HG03135 (cell line): Measurements from ENCODE around the gene TDRD7.

Source experiments
- ATAC-seq: cut with Tn5 transposase; IDR thresholded peaks from one replicate; pipeline ENCODE4 v1.9.1; 2021; ENCODE audit warnings: mild to moderate bottlenecking, moderate library complexity; ENCODE audit not compliant: unreplicated experiment

The TDRD7 gene

DNA sequence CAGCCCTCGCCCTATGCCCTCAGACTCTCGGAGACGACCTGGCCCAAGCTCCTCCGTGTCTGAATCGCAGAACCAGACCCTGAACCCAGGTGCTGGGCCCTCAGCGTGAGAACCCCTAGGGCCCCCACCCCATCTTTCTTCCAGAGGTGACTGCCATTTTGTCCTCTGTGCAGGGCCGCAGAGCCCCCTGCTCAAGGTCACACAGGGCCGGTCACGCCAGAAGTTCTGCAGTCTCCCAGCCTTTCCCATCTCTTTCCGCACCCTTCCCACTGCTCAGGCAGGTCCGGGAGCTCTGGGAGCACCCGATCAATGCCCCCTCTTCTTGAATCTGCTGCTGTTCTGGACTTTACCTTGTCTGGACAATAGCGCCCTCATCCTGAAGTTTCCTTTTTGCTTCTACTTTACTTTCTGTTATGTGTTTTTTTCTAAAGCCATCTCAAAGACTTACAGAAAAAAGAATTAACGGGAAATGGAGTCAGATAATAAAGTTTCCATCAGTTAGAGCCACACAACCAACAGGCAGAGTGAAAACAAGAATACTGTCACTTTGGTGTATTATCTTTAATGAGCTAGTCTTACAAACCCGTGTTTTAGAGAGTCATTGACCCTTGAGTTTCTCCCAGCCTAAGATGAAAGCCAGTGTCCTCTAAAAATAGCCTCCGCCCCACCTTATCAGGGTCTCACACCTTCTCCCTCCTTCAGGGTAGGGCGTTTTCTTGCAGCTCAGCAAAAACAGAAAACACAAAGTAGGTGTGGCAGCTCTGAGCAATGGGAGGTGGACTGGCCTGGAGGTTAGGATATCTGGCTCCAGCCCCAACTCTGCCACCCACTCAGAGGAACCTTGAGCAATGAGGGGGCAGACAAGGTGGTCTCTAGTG lies 91.3 kb downstream of the TDRD7 start:
- no peak for ATAC-seq

- no peak for ATAC-seq
Measured at GRCh38 chr9:97503862-97504210, 91.9 kb downstream of the TDRD7 start.

DNA sequence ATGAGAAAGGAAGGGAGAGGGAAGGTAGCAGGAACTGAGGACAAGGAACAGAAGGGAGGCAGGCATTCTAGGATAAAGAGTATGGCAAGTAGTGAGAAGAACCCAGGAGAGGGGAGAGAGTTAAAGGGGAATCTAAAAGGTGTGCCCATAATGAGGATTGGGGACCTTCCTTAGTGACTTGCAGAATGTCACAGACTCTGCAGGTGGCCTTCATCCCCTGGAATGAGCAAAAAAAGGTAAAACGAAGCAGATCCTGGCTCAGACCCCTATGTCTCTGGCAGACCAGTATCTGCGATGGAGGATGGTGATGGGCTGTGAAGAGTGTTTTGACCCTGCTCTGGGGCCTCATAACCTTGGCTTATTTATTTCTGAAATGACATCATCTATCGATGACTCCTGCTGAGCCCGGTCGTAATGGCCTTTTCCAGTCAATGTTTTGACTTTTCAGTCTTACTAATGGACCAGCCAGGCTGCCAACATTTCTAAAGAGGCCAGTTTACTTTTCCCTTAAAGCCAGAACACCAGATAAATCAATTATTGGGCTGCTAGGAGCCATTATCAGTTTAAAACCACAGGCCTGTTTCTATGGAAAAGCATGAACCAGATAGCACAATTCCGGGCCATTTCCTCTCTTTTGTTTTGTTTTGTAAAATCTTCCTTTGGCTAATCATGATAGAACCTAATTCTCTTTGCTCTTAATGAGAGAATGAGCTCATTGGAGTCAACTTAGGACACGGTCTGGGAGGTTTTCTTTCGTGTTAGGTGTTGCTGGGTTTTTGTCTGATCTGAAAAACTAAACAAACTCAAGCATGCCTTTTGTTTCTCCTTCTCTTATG lies 92.7 kb downstream of the TDRD7 start:
- no peak for ATAC-seq

DNA sequence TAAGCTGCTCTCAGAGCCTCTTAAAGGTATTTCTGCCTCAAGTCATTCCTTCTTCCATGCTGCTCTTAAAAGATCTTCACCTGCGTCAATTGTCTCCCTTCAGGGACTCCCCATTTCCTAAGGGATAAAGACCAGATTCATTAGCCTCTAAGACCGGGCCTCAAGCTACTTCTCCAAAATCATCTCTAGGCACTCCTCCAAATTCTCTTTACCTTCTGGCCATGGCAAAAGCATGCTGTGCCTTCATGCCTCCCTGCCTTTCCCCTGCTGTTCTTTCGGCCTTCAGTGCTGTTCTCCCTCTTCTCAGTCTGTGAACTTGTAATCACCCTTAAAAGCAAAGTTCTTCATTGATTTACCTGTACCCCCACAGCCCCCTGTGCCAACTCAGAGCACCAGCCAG lies 93.9 kb downstream of the TDRD7 start:
- no peak for ATAC-seq

DNA sequence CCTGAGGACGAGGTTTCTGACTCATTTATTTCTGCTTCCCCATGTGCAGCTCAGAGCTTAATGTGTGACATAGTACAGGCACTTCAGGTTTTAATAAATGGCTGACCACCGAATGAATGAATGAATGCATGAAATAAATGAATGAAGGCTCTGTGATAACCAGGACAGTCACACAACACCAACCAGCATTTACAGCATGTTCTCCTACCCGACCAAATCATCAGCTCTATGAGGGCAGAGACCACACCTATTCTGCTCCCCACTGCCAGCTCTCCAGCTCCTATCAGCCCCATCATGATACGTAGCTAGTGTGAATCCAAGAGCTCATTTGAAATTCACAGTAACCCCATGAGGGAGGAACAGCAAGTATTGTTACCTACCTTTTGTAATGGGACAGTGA lies 94.4 kb downstream of the TDRD7 start:
- no peak for ATAC-seq

GRCh38 chr9:97506787-97507186 lies 94.9 kb downstream of the TDRD7 start:
- no peak for ATAC-seq

GRCh38 chr9:97507428-97507984 lies 95.6 kb downstream of the TDRD7 start:
- no peak for ATAC-seq

GRCh38 chr9:97508852-97509251 lies 97.0 kb downstream of the TDRD7 start:
- no peak for ATAC-seq

DNA sequence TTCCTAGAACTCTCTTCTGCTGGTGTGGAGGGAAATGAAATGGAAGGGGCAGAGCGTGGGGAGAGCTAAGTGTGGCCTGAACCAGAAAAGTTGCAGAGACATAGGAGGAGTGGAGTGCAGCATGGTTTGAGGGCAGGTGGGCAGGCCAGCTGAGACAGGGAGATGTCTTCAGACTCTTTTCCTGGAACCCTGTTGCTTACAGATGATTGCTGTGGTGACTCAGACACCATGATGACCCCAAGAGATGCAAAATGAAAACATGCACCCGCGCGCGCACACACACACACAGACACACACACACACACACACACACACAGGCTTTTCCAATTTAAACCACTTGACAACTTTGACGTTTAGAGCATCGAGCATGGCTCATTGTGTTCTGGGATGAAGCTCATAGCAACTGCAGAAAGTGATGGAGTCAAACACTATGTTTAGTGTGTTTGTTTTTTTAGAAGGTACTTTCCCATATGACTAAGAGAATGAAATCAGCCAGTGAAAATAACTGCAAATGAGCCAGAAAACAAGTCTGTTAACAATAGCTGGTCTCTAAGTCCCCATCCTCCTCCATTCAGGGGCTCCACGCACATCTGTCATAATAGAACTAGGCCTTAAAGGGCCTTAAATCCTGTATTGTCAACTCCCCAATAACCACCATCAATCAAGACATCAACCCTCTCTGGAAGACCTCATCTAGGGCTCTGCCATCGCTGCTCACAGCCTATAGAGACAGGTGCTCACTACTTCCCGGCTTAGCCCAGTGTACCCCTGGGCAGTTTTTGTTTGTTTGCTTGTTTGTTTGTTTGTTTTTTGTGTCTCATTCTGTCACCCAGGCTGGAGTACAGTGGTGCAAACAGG lies 99.1 kb downstream of the TDRD7 start:
- ATAC-seq = peak; percentile 72

GRCh38 chr9:97511655-97512427 lies 99.9 kb downstream of the TDRD7 start:
- ATAC-seq = no peak

- no peak for ATAC-seq
Measured at GRCh38 chr9:97512966-97513560, 101.2 kb downstream of the TDRD7 start.

GRCh38 chr9:97514531-97514930 lies 102.6 kb downstream of the TDRD7 start:
- ATAC-seq = no peak

- ATAC-seq = no peak
Measured at GRCh38 chr9:97515662-97516061, 103.8 kb downstream of the TDRD7 start.

- ATAC-seq = no peak
Measured at GRCh38 chr9:97516111-97516510, 104.2 kb downstream of the TDRD7 start.

GRCh38 chr9:97517331-97518089 lies 105.6 kb downstream of the TDRD7 start:
- ATAC-seq = no peak

GRCh38 chr9:97518166-97518908 lies 106.4 kb downstream of the TDRD7 start:
- no peak for ATAC-seq

DNA sequence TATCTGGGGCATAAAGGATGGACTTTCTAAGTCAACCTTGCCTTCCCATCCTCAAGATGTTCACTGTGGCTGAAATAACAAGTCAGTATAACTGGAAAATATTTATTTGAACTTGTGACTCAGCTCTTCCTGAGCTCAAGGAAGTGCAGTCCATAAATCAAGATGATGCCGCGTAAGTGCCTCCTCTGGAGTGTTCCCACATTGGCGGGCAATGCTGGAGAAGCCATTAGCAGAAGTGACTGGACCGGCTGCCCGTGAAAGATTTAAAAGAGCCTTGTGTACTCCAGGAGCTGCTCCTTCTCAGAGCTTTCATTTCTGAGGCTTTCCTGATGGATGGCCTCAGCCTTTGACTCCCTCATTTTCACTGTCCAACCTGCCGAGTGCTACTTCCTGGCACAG lies 107.0 kb downstream of the TDRD7 start:
- no peak for ATAC-seq

DNA sequence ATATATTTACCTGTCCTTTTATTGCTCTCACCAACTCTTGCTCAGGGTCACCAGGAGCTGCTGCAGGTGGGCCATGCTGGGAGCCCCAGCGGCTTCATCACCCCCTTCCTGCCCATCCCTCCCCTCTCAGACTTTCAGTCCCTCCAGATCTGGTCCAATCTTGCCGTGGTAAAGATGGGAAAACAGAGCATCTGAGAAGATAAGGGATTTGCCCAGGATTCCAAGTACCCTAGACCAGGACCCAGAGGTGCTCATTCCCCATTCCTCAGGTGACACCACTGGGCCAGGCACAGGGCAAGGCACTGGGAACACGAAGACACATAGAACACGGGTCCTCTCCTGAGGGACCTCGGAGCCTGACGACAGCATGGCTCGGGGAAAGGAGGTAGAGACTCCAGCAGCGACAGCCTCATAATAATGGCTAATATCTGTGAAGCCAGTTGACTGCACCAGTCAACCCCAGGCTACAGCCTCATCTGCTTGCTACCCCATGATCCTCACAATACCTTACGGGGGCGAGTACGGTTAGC lies 107.6 kb downstream of the TDRD7 start:
- ATAC-seq = no peak
